NCI-H82 treated with DMSO at 0.1 percent for 48 hours (cell line): ENCODE data around the gene ARHGAP6.

Experiments
- DNase-seq: peaks from one replicate; lab custom pipeline; 2025; ENCODE audit not compliant: unreplicated experiment; lab: John Stamatoyannopoulos, UW

ARHGAP6 gene

GRCh38 chrX:11119313-11119943 lies 546.3 kb downstream of the ARHGAP6 start:
- DNase-seq: no peak

- no peak for DNase-seq
Measured at GRCh38 chrX:11117745-11118144, 548.0 kb downstream of the ARHGAP6 start.

GRCh38 chrX:11113731-11114130 lies 552.0 kb downstream of the ARHGAP6 start:
- no peak for DNase-seq

GRCh38 chrX:11111947-11112346 lies 553.8 kb downstream of the ARHGAP6 start:
- DNase-seq: no peak

- DNase-seq: peak; percentile 64
Measured at GRCh38 chrX:11111037-11111851, 554.5 kb downstream of the ARHGAP6 start, which contains the start of gene HCCS. Gene HCCS (plus strand): TSS chrX:11111332. CDS start chrX:11112061, 729 bp downstream.

- DNase-seq: no peak
Measured at GRCh38 chrX:11109968-11110367, 555.8 kb downstream of the ARHGAP6 start.

GRCh38 chrX:11108253-11108941 lies 557.3 kb downstream of the ARHGAP6 start:
- DNase-seq: no peak

- DNase-seq: no peak
Measured at GRCh38 chrX:11105080-11105479, 560.6 kb downstream of the ARHGAP6 start.

- DNase-seq: no peak
Measured at GRCh38 chrX:11103751-11104150, 562.0 kb downstream of the ARHGAP6 start.

GRCh38 chrX:11103006-11103405 lies 562.7 kb downstream of the ARHGAP6 start:
- DNase-seq: no peak

GRCh38 chrX:11100281-11101035 lies 565.3 kb downstream of the ARHGAP6 start:
- peak; percentile 3 for DNase-seq

GRCh38 chrX:11099465-11099864 lies 566.3 kb downstream of the ARHGAP6 start:
- no peak for DNase-seq

- no peak for DNase-seq
Measured at GRCh38 chrX:11097933-11098332, 567.8 kb downstream of the ARHGAP6 start.

GRCh38 chrX:11089802-11090201 lies 575.9 kb downstream of the ARHGAP6 start:
- no peak for DNase-seq
